ENCODE measurements around the gene EXTL1. TPM values are rescaled to one million over a fixed set of nuclear protein-coding genes. Genes with fewer than 3 reads are reported as not detected.

Gene EXTL1
- total RNA-seq, 1 donor from 2014 or later: 26.4 TPM

GRCh38 chr1:25987951-25988350 lies 33.6 kb upstream of the EXTL1 start:
- TF ChIP-seq CTCF (IDR thresholded peaks at IDR 0.05; ENCODE audit: insufficient read depth, low read depth, low read length): no peak
- TF ChIP-seq EZH2 (IDR thresholded peaks at IDR 0.05; ENCODE audit: insufficient read depth, low read length): no peak
- Mint-ChIP-seq H3K27ac (ENCODE audit: unreplicated experiment) (peak overlapping the region; percentile 34), H3K27me3 (ENCODE audit: low read depth, unreplicated experiment) (no peaks in the 10 kb centered on the region), H3K4me1 (ENCODE audit: low read depth, unreplicated experiment) (peaks cover 15% of the 10 kb centered on the region), H3K9me3 (ENCODE audit: unreplicated experiment) (no peaks in the 10 kb centered on the region), H3K4me3 (ENCODE audit: unreplicated experiment) (no peak overlapping the region), H3K36me3 (ENCODE audit: low read depth, unreplicated experiment) (peaks cover 12% of the 10 kb centered on the region)
- Histone ChIP-seq H2AFZ (ENCODE audit: low read depth, low read length) (no peak overlapping the region), H3K4me3 (ENCODE audit: insufficient read depth, low read depth, low read length) (no peak overlapping the region), H3K9ac (ENCODE audit: low read length) (no peak overlapping the region), H3K4me1 (ENCODE audit: insufficient read depth, low read length) (peaks cover 3% of the 10 kb centered on the region), H4K20me1 (ENCODE audit: insufficient read depth, low read length) (no peaks in the 10 kb centered on the region), H3K27ac (ENCODE audit: low read depth, low read length) (no peak overlapping the region), H3K9me3 (ENCODE audit: insufficient read depth, low read depth, low read length) (no peaks in the 10 kb centered on the region), H3K79me2 (ENCODE audit: insufficient read depth, low read length) (no peaks in the 10 kb centered on the region), H3K27me3 (ENCODE audit: insufficient read depth, low read length) (no peaks in the 10 kb centered on the region), H3K4me2 (ENCODE audit: low read length) (no peak overlapping the region), H3K36me3 (ENCODE audit: insufficient read depth, low read length) (no peaks in the 10 kb centered on the region)
- DNase-seq (ENCODE audit: low read depth) (no peak), FAIRE-seq (no peak)

GRCh38 chr1:25989440-25990234 lies 31.9 kb upstream of the EXTL1 start:
- Histone ChIP-seq H3K9ac (ENCODE audit: low read length) (no peak overlapping the region), H3K4me3 (ENCODE audit: insufficient read depth, low read depth, low read length) (no peak overlapping the region), H3K36me3 (ENCODE audit: insufficient read depth, low read length) (no peaks in the 10 kb centered on the region), H4K20me1 (ENCODE audit: insufficient read depth, low read length) (no peaks in the 10 kb centered on the region), H3K4me1 (ENCODE audit: insufficient read depth, low read length) (peaks cover 3% of the 10 kb centered on the region), H3K27me3 (ENCODE audit: insufficient read depth, low read length) (no peaks in the 10 kb centered on the region), H3K9me3 (ENCODE audit: insufficient read depth, low read depth, low read length) (no peaks in the 10 kb centered on the region), H2AFZ (ENCODE audit: low read depth, low read length) (no peak overlapping the region), H3K4me2 (ENCODE audit: low read length) (no peak overlapping the region), H3K79me2 (ENCODE audit: insufficient read depth, low read length) (no peaks in the 10 kb centered on the region), H3K27ac (ENCODE audit: low read depth, low read length) (no peak overlapping the region)
- Mint-ChIP-seq H3K27me3 (ENCODE audit: low read depth, unreplicated experiment) (no peaks in the 10 kb centered on the region), H3K4me3 (ENCODE audit: unreplicated experiment) (no peak overlapping the region), H3K27ac (ENCODE audit: unreplicated experiment) (no peak overlapping the region), H3K36me3 (ENCODE audit: low read depth, unreplicated experiment) (peaks cover 10% of the 10 kb centered on the region), H3K9me3 (ENCODE audit: unreplicated experiment) (no peaks in the 10 kb centered on the region), H3K4me1 (ENCODE audit: low read depth, unreplicated experiment) (peaks cover 21% of the 10 kb centered on the region)
- no peak for DNase-seq (ENCODE audit: low read depth)
- FAIRE-seq: no peak
- TF ChIP-seq EZH2 (IDR thresholded peaks at IDR 0.05; ENCODE audit: insufficient read depth, low read length): no peak
- no peak for TF ChIP-seq CTCF (IDR thresholded peaks at IDR 0.05; ENCODE audit: insufficient read depth, low read depth, low read length)

- H3K9me3 Mint-ChIP-seq (ENCODE audit: unreplicated experiment): no peaks in the 10 kb centered on the region
These were observed 31.3 kb upstream of the EXTL1 start for GRCh38 chr1:25990251-25990650.

More at GRCh38 chr1:25990251-25990650, 31.3 kb upstream of the EXTL1 start:
- H3K36me3 ChIP-seq (ENCODE audit: insufficient read depth, low read length): no peaks in the 10 kb centered on the region
- no peaks in the 10 kb centered on the region for H3K9me3 ChIP-seq (ENCODE audit: insufficient read depth, low read depth, low read length)
- H3K27ac ChIP-seq (ENCODE audit: low read depth, low read length): no peak overlapping the region
- Mint-ChIP-seq H3K4me3 (ENCODE audit: unreplicated experiment) (no peak overlapping the region), H3K27me3 (ENCODE audit: low read depth, unreplicated experiment) (no peaks in the 10 kb centered on the region), H3K36me3 (ENCODE audit: low read depth, unreplicated experiment) (peaks cover 10% of the 10 kb centered on the region), H3K4me1 (ENCODE audit: low read depth, unreplicated experiment) (peaks cover 21% of the 10 kb centered on the region), H3K27ac (ENCODE audit: unreplicated experiment) (no peak overlapping the region)
- H3K4me2 ChIP-seq (ENCODE audit: low read length): no peak overlapping the region
- FAIRE-seq: no peak
- no peaks in the 10 kb centered on the region for H3K79me2 ChIP-seq (ENCODE audit: insufficient read depth, low read length)
- no peak overlapping the region for H3K4me3 ChIP-seq (ENCODE audit: insufficient read depth, low read depth, low read length)
- no peak overlapping the region for H3K9ac ChIP-seq (ENCODE audit: low read length)
- H4K20me1 ChIP-seq (ENCODE audit: insufficient read depth, low read length): no peaks in the 10 kb centered on the region
- H3K4me1 ChIP-seq (ENCODE audit: insufficient read depth, low read length): peaks cover 3% of the 10 kb centered on the region
- no peaks in the 10 kb centered on the region for H3K27me3 ChIP-seq (ENCODE audit: insufficient read depth, low read length)
- no peak overlapping the region for H2AFZ ChIP-seq (ENCODE audit: low read depth, low read length)
- DNase-seq (ENCODE audit: low read depth): no peak
- no peak for TF ChIP-seq EZH2 (IDR thresholded peaks at IDR 0.05; ENCODE audit: insufficient read depth, low read length)
